Measurements from ENCODE around the gene KRTAP6-1.

Gene KRTAP6-1

GRCh38 chr21:30577766-30578165 lies 36.0 kb downstream of the KRTAP6-1 start:
- DNase-seq = no peak

DNA sequence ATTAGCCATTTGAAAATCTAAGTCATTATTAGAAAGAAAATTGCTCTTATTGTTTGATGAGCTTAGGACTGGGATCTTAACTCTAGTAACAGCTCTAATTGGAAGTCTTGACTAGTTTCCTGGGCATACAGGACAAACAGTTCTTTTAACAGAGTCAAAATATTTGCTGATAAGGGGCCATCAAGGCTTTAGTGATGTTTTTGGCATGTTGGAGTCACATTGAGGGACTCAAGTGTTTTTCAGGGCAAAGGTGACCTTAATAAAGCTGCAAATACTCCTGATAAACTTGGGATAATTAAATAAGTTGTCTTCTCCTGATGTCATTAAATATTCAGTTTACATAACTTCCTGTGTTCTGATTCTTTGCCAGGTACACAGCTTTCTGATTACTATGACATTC lies 46.1 kb downstream of the KRTAP6-1 start:
- DNase-seq = no peak

DNA sequence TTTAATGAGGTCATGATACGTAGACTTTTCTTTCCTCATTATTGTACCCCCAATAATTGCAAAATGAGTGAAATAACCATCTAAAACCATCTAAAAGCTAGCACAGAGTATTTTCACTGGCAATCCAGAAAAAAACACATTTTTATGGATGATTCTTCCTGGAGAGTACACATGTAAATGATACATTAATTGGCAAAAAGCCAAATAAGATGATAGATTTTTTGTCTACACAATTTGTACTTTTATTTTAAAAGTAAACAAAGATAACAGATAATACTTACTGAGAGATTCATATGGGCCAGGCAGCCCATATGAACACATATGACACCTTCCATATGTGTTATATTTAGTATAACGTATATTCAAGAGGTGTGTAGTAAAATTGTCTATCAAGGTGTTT lies 50.1 kb downstream of the KRTAP6-1 start:
- no peak for DNase-seq
